Epithelial cell of proximal tubule (primary cell): ENCODE data around the gene ZNF333. TPM values are rescaled to one million over a fixed set of nuclear protein-coding genes. Genes with fewer than 3 reads are reported as not detected.

Source experiments
- DNase-seq: peaks from one replicate; pipeline ENCODE4 v3.0.0-alpha.2; 2011; ENCODE audit warnings: low read depth
- H3K4me3 ChIP-seq: 2 replicates; pipeline ENCODE4 v1.5.1; 2011; ENCODE audit warnings: low read depth, mild to moderate bottlenecking, low read length
- total RNA-seq: library from RNA; depleted of rRNA; stranded (reverse); fragments of >200 nt; gene quantifications from 2 replicates; pipeline ENCODE4 v1.2.3, GENCODE V29; 2015
- TF ChIP-seq, protein P1 (sequence below): conservative IDR thresholded peaks from 2 replicates; pipeline ENCODE4 v1.5.1; 2012; ENCODE audit warnings: low read depth, mild to moderate bottlenecking, low read length

The ZNF333 gene
- total RNA-seq, 1 donor from 2014 or later: 5.7 TPM

DNA sequence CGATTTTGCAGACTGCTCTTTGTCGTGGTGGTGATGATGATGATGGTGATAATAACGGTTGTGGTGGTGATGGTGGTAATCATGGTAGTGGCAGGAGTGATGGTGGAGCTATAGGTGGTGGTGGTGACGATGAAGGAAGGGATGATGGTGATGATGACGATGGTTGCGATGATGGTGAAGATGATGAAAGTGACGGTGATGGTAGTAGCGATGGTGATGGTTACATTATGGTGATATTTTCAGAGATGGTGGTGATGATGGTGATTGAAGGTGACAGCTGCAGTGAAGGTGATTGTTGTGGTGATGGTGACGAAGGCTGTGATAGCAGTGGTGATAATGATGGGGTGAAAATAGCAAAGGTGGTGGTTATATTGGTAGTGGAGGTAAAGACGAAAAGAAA, 13.1 kb upstream of the ZNF333 start:
- H3K4me3 ChIP-seq: no peak overlapping the region
- TF ChIP-seq, protein P1, sequence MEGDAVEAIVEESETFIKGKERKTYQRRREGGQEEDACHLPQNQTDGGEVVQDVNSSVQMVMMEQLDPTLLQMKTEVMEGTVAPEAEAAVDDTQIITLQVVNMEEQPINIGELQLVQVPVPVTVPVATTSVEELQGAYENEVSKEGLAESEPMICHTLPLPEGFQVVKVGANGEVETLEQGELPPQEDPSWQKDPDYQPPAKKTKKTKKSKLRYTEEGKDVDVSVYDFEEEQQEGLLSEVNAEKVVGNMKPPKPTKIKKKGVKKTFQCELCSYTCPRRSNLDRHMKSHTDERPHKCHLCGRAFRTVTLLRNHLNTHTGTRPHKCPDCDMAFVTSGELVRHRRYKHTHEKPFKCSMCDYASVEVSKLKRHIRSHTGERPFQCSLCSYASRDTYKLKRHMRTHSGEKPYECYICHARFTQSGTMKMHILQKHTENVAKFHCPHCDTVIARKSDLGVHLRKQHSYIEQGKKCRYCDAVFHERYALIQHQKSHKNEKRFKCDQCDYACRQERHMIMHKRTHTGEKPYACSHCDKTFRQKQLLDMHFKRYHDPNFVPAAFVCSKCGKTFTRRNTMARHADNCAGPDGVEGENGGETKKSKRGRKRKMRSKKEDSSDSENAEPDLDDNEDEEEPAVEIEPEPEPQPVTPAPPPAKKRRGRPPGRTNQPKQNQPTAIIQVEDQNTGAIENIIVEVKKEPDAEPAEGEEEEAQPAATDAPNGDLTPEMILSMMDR: no peak
- DNase-seq: no peak

DNA sequence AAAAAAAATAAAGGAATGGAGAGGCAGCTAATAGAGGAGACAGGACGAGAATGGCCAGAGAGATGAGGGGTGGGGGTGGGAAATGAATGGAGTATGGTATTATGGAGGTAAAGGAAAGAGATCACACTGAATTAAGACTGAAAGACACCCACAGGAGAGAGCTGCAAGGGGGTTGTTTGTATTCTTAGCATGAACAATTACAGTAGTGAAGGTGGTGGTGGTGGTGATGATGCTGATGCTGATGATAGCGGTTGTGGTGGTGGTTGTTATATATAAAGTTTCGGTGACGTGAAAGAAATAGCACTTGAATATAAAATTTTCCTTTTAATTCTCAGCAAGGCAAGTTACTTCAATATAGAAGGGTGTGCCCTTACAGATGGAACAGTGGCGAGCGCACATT, 12.4 kb upstream of the ZNF333 start:
- no peak overlapping the region for H3K4me3 ChIP-seq
- DNase-seq: no peak
- TF ChIP-seq, protein P1: no peak

DNA sequence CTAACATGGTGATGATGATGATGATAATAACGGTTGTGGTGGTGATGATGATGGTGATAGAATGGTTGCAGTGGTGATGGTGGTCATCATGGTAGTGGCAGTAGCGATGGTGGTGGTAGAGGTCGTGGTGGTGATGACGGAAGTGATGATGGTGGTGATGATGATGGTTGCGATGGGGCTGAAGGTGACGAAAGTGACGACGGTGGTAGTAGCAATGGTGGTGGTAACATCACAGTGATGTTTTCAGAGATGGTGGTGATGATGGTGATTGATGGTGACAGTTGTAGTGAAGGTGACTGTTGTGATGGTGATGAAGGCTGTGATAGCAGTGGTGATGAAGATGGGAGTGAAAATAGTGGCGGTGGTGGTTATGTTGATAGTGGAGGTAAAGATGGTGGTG, 11.6 kb upstream of the ZNF333 start:
- TF ChIP-seq, protein P1: no peak
- no peak for DNase-seq
- no peak overlapping the region for H3K4me3 ChIP-seq

DNA sequence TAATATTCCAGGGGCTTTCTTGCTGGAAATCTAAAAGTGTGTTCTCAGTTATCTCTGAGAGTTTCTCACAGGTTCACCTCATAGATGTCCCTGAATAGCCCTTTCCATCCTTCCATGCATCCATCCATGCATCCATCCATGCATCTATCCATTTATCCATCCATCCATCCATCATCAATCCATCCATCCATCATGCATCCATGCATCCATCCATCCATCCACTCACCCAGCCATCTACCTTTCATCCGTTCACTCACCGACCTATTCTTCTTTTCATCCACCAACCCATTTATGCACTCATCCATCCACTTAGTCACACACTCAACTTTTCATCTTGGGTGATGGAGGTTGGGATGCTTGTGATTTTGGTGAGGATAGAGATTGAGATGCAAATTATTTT, 7.8 kb upstream of the ZNF333 start:
- H3K4me3 ChIP-seq: no peak overlapping the region
- TF ChIP-seq, protein P1: no peak
- DNase-seq: no peak

GRCh38 chr19:14683439-14683838, 6.4 kb upstream of the ZNF333 start:
- DNase-seq: no peak

GRCh38 chr19:14686411-14686810, 3.4 kb upstream of the ZNF333 start:
- no peak overlapping the region for H3K4me3 ChIP-seq
- TF ChIP-seq, protein P1: peak; percentile 44
- no peak for DNase-seq

More at GRCh38 chr19:14683439-14683838, 6.4 kb upstream of the ZNF333 start:
- TF ChIP-seq, protein P1: no peak
- H3K4me3 ChIP-seq: no peak overlapping the region

DNA sequence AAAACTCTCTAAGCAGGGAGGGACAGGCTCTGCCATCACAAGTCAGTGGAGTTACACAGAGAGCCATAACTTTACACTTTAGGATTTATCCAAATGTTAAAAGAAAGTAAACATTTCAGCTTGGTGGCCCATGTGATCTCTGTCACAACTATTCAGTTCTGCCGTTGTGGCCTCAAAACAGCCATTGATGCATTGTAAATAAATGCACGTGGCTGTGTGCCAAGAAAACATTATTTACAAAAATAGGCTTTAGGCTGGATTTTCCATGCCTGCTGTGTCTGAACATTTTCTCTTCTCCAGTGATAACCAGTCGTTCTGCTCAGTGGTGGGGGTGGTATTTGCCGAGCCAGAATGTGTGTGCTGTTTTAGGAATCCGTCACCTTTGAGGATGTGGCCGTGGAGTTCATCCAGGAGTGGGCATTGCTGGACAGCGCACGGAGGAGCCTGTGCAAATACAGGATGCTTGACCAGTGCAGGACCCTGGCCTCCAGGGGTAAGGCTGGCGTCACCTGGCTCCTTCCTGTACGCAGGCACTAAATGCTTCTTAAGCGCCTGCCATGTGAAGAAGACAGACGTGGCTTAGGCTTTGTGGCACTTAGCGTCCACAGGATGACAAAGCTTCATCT, 4.9 kb downstream of the ZNF333 start:
- TF ChIP-seq, protein P1: no peak
- no peak overlapping the region for H3K4me3 ChIP-seq
- DNase-seq: no peak
